Liver (tissue), 9 donors: ENCODE measurements around the gene SETD5. TPM values are rescaled to one million over a fixed set of nuclear protein-coding genes. Genes with fewer than 3 reads are reported as not detected.

ENCODE experiments used
- DNase-seq: peaks from one replicate; pipeline ENCODE4 v3.0.0-alpha.2; 2017; ENCODE audit warnings: low spot score
- H3K27ac ChIP-seq, 2 donors: one replicate each; pipeline ENCODE4 v1.7.0; 2013; ENCODE audit warnings: inconsistent platforms in 2 of 2, low read length in 2 of 2, control low read depth in 1 of 2, low read depth in 1 of 2, mild to moderate bottlenecking in 1 of 2
- H3K27me3 ChIP-seq, 4 donors: one replicate each; pipeline versions ENCODE4 v1.6.1 to v1.7.0; 2013; ENCODE audit warnings: low read length in 3 of 4, inconsistent platforms in 1 of 4, mild to moderate bottlenecking in 1 of 4, moderate library complexity in 1 of 4; ENCODE audit not compliant: control insufficient read depth in 4 of 4, insufficient read depth in 4 of 4
- H3K36me3 ChIP-seq, 4 donors: one replicate each; pipeline versions ENCODE4 v1.6.1 to v1.7.0; 2013; ENCODE audit warnings: low read length in 3 of 4, mild to moderate bottlenecking in 3 of 4, low read depth in 1 of 4, moderate library complexity in 1 of 4; ENCODE audit not compliant: control insufficient read depth in 4 of 4, insufficient read depth in 3 of 4
- H3K4me1 ChIP-seq, 4 donors: one replicate each; pipeline versions ENCODE4 v1.6.1 to v1.7.0; 2013; ENCODE audit warnings: low read length in 3 of 4, mild to moderate bottlenecking in 3 of 4, moderate library complexity in 1 of 4; ENCODE audit not compliant: control insufficient read depth in 4 of 4, insufficient read depth in 4 of 4
- H3K4me3 ChIP-seq, 3 donors: one replicate each; pipeline versions ENCODE4 v1.6.1 to v1.7.0; 2013; ENCODE audit warnings: low read length in 3 of 3, control low read depth in 1 of 3, low read depth in 1 of 3, mild to moderate bottlenecking in 1 of 3
- H3K9ac ChIP-seq, 2 donors: one replicate each; pipeline ENCODE4 v1.7.0; 2013; ENCODE audit warnings: low read length in 2 of 2, mild to moderate bottlenecking in 2 of 2, moderate library complexity in 2 of 2, control low read depth in 1 of 2, low read depth in 1 of 2
- H3K9me3 ChIP-seq, 4 donors: one replicate each; pipeline versions ENCODE4 v1.6.1 to v1.7.0; 2013; ENCODE audit warnings: low read length in 3 of 4; ENCODE audit not compliant: control insufficient read depth in 4 of 4
- CTCF ChIP-seq: fragments of 150-350 bp; IDR thresholded peaks from 2 replicates; pipeline ENCODE4 v1.5.1; 2017; ENCODE audit warnings: improper control_type of control experiment, low read depth, low read length; ENCODE audit not compliant: missing input control
- EGR1 ChIP-seq, 2 donors: IDR thresholded peaks; 2 replicates each; pipeline ENCODE4 v1.6.1; 2016 to 2018; ENCODE audit warnings: antibody characterized with exemption in 2 of 2, low read depth in 2 of 2
- FOXA1 ChIP-seq: IDR thresholded peaks from 2 replicates; pipeline ENCODE4 v1.6.1; 2016; ENCODE audit warnings: antibody characterized with exemption
- FOXA2 ChIP-seq: IDR thresholded peaks from 2 replicates; pipeline ENCODE4 v1.6.1; 2016; ENCODE audit warnings: antibody characterized with exemption
- GABPA ChIP-seq, 2 donors: IDR thresholded peaks in 1 of 2; conservative IDR thresholded peaks in 1 of 2; 2 replicates each; pipeline ENCODE4 v1.6.1; 2016; ENCODE audit warnings: antibody characterized with exemption in 2 of 2, mild to moderate bottlenecking in 1 of 2, moderate library complexity in 1 of 2
- HNF4A ChIP-seq, 2 donors: conservative IDR thresholded peaks; 2 replicates each; pipeline ENCODE4 v1.6.1; 2016; ENCODE audit warnings: antibody characterized with exemption in 2 of 2, mild to moderate bottlenecking in 2 of 2
- HNF4G ChIP-seq: IDR thresholded peaks from 2 replicates; pipeline ENCODE4 v1.6.1; 2016; ENCODE audit warnings: antibody characterized with exemption
- JUND ChIP-seq, 2 donors: IDR thresholded peaks; 2 replicates each; pipeline ENCODE4 v1.6.1; 2016; ENCODE audit warnings: antibody characterized with exemption in 2 of 2
- MAX ChIP-seq: IDR thresholded peaks from 2 replicates; pipeline ENCODE4 v1.6.1; 2016; ENCODE audit warnings: antibody characterized with exemption
- NR2F2 ChIP-seq: IDR thresholded peaks from 2 replicates; pipeline ENCODE4 v1.6.1; 2016; ENCODE audit warnings: antibody characterized with exemption
- RXRA ChIP-seq, 2 donors: IDR thresholded peaks; 2 replicates each; pipeline ENCODE4 v1.6.1; 2017 to 2018; ENCODE audit warnings: antibody characterized with exemption in 2 of 2, mild to moderate bottlenecking in 1 of 2
- TAF1 ChIP-seq: conservative IDR thresholded peaks from 2 replicates; pipeline ENCODE4 v1.6.1; 2016; ENCODE audit warnings: antibody characterized with exemption, mild to moderate bottlenecking
- YY1 ChIP-seq: IDR thresholded peaks from 2 replicates; pipeline ENCODE4 v1.6.1; 2016; ENCODE audit warnings: antibody characterized with exemption, mild to moderate bottlenecking
- ZBTB33 ChIP-seq: IDR thresholded peaks from 2 replicates; pipeline ENCODE4 v1.6.1; 2016; ENCODE audit warnings: antibody characterized with exemption
- WGBS: extraction: QIAGEN DNeasy Blood & Tissue Kit; methylation state at CpG from one replicate; pipeline ENCODE4 v1.1.7; 2013; 5-methylcytosine and 5-hydroxymethylcytosine counted together
- polyA plus RNA-seq, 2 donors: library from polyadenylated mRNA; stranded (reverse) in 1 of 2; unstranded in 1 of 2; fragments of 200-250 nt in 1 of 2; fragments of >200 nt in 1 of 2; fragmentation: Nextera tagmentation in 1 of 2; extraction: Ambion mirVana in 1 of 2; gene quantifications; one replicate each; pipeline versions ENCODE4 v1.2.1 to v1.2.3, GENCODE V29; 2013 to 2015
- total RNA-seq, 2 donors: library from RNA; depleted of rRNA; stranded (reverse); fragments of >200 nt; gene quantifications; one replicate each; pipeline ENCODE4 v1.2.3, GENCODE V29; 2014
- TF ChIP-seq, protein P1 (sequence below): IDR thresholded peaks from 2 replicates; pipeline ENCODE4 v1.6.1; 2016; ENCODE audit warnings: antibody characterized with exemption
- donor health status: healthy.
- donor health status: healthy.
- donor health status: healthy.
- donor health status: healthy.
- donor health status: healthy.

SETD5 gene
- total and polyA plus RNA-seq, 4 donors = 17.9 to 76.6 (median 24.3) TPM

- no peak for DNase-seq
- peaks cover 10 to 79% (median 65%) of the 10 kb centered on the region in 4 donors for H3K36me3 ChIP-seq
- peaks cover 0 to 3% (median 0%) of the 10 kb centered on the region in 4 donors for H3K4me1 ChIP-seq
- H3K27ac ChIP-seq = no peak overlapping the region
- H3K9ac ChIP-seq = no peak overlapping the region
- no peaks in the 10 kb centered on the region for H3K27me3 ChIP-seq
- H3K4me3 ChIP-seq = no peak overlapping the region
- WGBS = 96% methylated on average over 2 of the region's 2 CpGs
- H3K9me3 ChIP-seq = no peaks in the 10 kb centered on the region
- TF ChIP-seq YY1 (no peak), ZBTB33 (no peak), FOXA1 (no peak), TAF1 (no peak), GABPA (IDR thresholded peaks at IDR 0.05 in 1 of 2, conservative IDR thresholded peaks at IDR 0.05 in 1 of 2) (no peak), MAX (no peak)
These were observed 53.6 kb downstream of the SETD5 start for GRCh38 chr3:9450991-9451390.

GRCh38 chr3:9452417-9452816 is 55.0 kb downstream of the SETD5 start:
- Histone ChIP-seq H3K9me3 (no peaks in the 10 kb centered on the region), H3K27ac (no peak overlapping the region), H3K9ac (no peak overlapping the region), H3K4me3 (no peak overlapping the region), H3K27me3 (no peaks in the 10 kb centered on the region), H3K4me1 (peaks cover 0 to 3% (median 0%) of the 10 kb centered on the region in 4 donors), H3K36me3 (peaks cover 11 to 69% (median 57%) of the 10 kb centered on the region in 4 donors)
- TF ChIP-seq RXRA (IDR thresholded peaks at IDR 0.05) (no peak), JUND (IDR thresholded peaks at IDR 0.05) (no peak), GABPA (IDR thresholded peaks at IDR 0.05 in 1 of 2, conservative IDR thresholded peaks at IDR 0.05 in 1 of 2) (no peak), HNF4A (conservative IDR thresholded peaks at IDR 0.05) (no peak), FOXA1 (no peak), MAX (no peak), HNF4G (no peak), CTCF (no peak), ZBTB33 (no peak), FOXA2 (no peak), EGR1 (IDR thresholded peaks at IDR 0.05; ENCODE audit: low read depth in 2 of 2) (no peak), TAF1 (no peak), NR2F2 (no peak), YY1 (no peak)
- TF ChIP-seq, protein P1, sequence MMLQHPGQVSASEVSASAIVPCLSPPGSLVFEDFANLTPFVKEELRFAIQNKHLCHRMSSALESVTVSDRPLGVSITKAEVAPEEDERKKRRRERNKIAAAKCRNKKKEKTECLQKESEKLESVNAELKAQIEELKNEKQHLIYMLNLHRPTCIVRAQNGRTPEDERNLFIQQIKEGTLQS = no peak
- whole genome bisulfite sequencing = 73% methylated on average over 2 of the region's 2 CpGs
- no peak for DNase-seq
